ENCODE measurements around the gene CDH1. TPM values are rescaled to one million over a fixed set of nuclear protein-coding genes. Genes with fewer than 3 reads are reported as not detected.

CDH1 gene
- total and polyA plus RNA-seq, 2 donors from 2014 or later = 47.0 to 149 TPM

DNA sequence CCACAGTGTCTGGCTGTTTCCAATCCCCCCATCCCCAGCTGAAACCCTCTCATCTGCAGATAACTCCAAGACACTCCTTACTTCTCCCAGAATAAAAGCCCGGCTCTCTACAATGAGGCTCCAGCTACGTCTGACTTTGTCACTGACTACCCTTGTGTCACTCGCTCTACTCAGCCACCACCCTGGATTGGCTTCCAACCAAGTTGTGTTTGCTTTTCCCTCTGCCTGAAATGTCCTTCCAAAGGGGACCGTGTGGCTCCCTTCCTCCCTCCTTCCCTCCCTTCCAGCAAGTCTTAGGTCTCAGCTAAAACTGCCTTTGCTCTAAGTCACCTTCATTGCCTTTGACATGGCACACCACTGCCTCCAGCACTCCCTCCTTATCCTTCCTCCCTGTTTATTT, 42.8 kb downstream of the CDH1 start:
- intact Hi-C loops (cut with DNase I) = no loop called here
- TF ChIP-seq, protein P1, sequence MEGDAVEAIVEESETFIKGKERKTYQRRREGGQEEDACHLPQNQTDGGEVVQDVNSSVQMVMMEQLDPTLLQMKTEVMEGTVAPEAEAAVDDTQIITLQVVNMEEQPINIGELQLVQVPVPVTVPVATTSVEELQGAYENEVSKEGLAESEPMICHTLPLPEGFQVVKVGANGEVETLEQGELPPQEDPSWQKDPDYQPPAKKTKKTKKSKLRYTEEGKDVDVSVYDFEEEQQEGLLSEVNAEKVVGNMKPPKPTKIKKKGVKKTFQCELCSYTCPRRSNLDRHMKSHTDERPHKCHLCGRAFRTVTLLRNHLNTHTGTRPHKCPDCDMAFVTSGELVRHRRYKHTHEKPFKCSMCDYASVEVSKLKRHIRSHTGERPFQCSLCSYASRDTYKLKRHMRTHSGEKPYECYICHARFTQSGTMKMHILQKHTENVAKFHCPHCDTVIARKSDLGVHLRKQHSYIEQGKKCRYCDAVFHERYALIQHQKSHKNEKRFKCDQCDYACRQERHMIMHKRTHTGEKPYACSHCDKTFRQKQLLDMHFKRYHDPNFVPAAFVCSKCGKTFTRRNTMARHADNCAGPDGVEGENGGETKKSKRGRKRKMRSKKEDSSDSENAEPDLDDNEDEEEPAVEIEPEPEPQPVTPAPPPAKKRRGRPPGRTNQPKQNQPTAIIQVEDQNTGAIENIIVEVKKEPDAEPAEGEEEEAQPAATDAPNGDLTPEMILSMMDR (IDR thresholded peaks at IDR 0.05; ENCODE audit: borderline replicate concordance, extremely low read depth, insufficient read depth) = no peak
- Histone ChIP-seq H3K9ac (ENCODE audit: low read length in 3 of 3) (no peak overlapping the region), H3K4me1 (ENCODE audit: control insufficient read depth in 2 of 3, insufficient read depth in 2 of 3, low read depth in 1 of 3, low read length in 3 of 3) (peaks cover 0 to 16% (median 6%) of the 10 kb centered on the region in 3 donors), H3K4me3 (ENCODE audit: low read length in 3 of 3) (no peak overlapping the region), H3K9me3 (ENCODE audit: control insufficient read depth in 2 of 3, insufficient read depth in 1 of 3, low read length in 3 of 3) (no peaks in the 10 kb centered on the region), H3K27ac (ENCODE audit: low read depth in 2 of 2, low read length in 2 of 2) (no peak overlapping the region), H3K27me3 (ENCODE audit: control insufficient read depth, insufficient read depth, low read length) (no peaks in the 10 kb centered on the region), H3K36me3 (ENCODE audit: control insufficient read depth in 2 of 3, insufficient read depth in 3 of 3, low read length in 3 of 3) (no peaks in the 10 kb centered on the region)
- FAIRE-seq (no peak), DNase-seq (no peak)

DNA sequence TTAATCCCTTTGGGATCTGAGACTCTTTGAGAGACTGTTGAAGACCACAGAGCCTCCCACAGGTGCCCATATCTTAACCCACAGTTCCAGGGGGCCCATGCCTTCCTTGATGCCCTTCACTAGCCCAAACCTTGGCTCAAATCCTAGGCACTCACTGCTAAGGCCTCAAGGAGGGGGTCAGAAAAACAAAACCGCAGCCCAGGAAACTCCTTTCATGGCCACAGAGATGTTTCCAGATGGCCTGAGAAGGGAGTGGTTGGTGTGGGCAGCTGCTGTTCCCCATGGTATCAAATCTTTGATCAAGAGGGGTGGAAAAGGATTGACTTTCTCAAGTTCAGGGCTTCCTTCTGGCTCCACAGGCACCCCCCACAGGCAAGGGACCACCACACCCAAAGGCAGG, 44.7 kb downstream of the CDH1 start:
- Histone ChIP-seq H3K9ac (ENCODE audit: low read length in 3 of 3) (no peak overlapping the region), H3K9me3 (ENCODE audit: control insufficient read depth in 2 of 3, insufficient read depth in 1 of 3, low read length in 3 of 3) (no peaks in the 10 kb centered on the region), H3K36me3 (ENCODE audit: control insufficient read depth in 2 of 3, insufficient read depth in 3 of 3, low read length in 3 of 3) (no peaks in the 10 kb centered on the region), H3K27ac (ENCODE audit: low read depth in 2 of 2, low read length in 2 of 2) (no peak overlapping the region), H3K4me1 (ENCODE audit: control insufficient read depth in 2 of 3, insufficient read depth in 2 of 3, low read depth in 1 of 3, low read length in 3 of 3) (peaks cover 0 to 15% (median 9%) of the 10 kb centered on the region in 3 donors), H3K27me3 (ENCODE audit: control insufficient read depth, insufficient read depth, low read length) (no peaks in the 10 kb centered on the region), H3K4me3 (ENCODE audit: low read length in 3 of 3) (no peak overlapping the region)
- FAIRE-seq (no peak), DNase-seq (no peak)
- TF ChIP-seq, protein P1 (IDR thresholded peaks at IDR 0.05; ENCODE audit: borderline replicate concordance, extremely low read depth, insufficient read depth) = no peak
- intact Hi-C loops (cut with DNase I) = no loop called here

DNA sequence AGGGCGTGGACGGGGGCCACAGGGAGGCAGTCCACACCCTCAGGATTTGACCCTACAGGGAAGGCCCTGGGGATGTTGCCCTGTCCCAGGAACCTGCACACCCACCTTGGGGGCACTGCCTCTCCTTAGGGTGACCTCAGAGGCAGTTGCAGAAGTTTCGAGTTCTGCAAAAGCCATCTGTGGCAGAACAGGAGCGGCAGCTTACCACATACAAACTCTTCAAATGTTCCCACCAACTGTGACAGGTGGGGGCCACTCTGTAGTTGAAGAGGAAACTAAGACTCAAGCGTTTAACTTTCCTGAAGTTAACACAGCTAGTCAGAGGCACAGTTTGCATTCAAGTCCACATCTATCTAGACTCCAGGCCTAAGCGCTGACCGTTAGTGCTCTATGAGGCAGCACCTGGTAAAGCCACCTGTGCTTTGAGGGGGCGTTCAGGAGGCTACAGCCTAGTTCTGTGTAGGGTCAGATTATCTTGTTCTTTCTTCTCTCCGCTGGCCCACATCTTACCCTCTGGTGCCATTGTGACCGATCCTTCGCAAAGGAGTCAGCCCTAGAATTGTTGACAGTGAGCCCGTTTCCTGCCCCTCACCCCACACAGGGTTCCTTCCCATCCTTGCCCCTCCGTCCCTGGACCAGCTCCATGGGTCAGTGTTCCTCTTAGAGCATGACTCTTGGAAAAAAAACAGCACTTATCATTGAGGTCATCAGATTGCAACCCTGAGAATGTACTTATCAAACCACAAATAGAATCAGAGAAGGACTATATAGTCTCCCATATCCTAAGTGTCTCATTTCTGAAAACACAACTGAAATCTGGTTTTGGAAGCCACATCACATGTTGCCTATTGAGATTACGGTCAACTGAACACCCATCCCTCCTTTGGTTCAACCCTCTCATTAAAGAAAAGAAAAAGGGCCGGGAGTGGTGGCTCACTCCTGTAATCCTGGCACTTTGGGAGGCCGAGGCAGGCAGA, 45.4 kb downstream of the CDH1 start:
- Histone ChIP-seq H3K4me1 (ENCODE audit: control insufficient read depth in 2 of 3, insufficient read depth in 2 of 3, low read depth in 1 of 3, low read length in 3 of 3) (peaks cover 0 to 14% (median 11%) of the 10 kb centered on the region in 3 donors), H3K36me3 (ENCODE audit: control insufficient read depth in 2 of 3, insufficient read depth in 3 of 3, low read length in 3 of 3) (no peaks in the 10 kb centered on the region), H3K27me3 (ENCODE audit: control insufficient read depth, insufficient read depth, low read length) (no peaks in the 10 kb centered on the region), H3K9me3 (ENCODE audit: control insufficient read depth in 2 of 3, insufficient read depth in 1 of 3, low read length in 3 of 3) (no peaks in the 10 kb centered on the region), H3K4me3 (ENCODE audit: low read length in 3 of 3) (no peak overlapping the region), H3K9ac (ENCODE audit: low read length in 3 of 3) (no peak overlapping the region), H3K27ac (ENCODE audit: low read depth in 2 of 2, low read length in 2 of 2) (no peak overlapping the region)
- DNase-seq (no peak), FAIRE-seq (no peak)
- intact Hi-C loops (cut with DNase I) = no loop called here
- TF ChIP-seq, protein P1 (IDR thresholded peaks at IDR 0.05; ENCODE audit: borderline replicate concordance, extremely low read depth, insufficient read depth) = no peak

Measured in kidney (tissue), 14 donors.